H1 (cell line): ENCODE measurements around the gene TEX9. TPM values are rescaled to one million over a fixed set of nuclear protein-coding genes. Genes with fewer than 3 reads are reported as not detected.

Source experiments
- CTCF ChIA-PET: fragments of 300-600 bp; sonication (Branson Sonifier 250); formaldehyde crosslinking; loops from one replicate; lab custom pipeline; 2021; ENCODE audit not compliant: partially characterized antibody; lab: Charles Lee
- POLR2A ChIA-PET: fragments of 300-600 bp; sonication (Branson Sonifier 250); formaldehyde crosslinking; loops from one replicate; lab custom pipeline; 2021; ENCODE audit warnings: inconsistent platforms; ENCODE audit not compliant: partially characterized antibody; lab: Charles Lee
- DNase-seq, 2 experiments: peaks; one replicate each; pipeline versions ENCODE4 v3.0.0 to v3.0.0-alpha.2; 2010 to 2022; ENCODE audit warnings: low spot score in 2 of 2, low read depth in 1 of 2, mixed read lengths in 1 of 2
- FAIRE-seq: peaks from 2 replicates; lab custom pipeline; 2011; peaks lifted over from hg19 to GRCh38; lab: Jason Lieb, UNC
- H2AFZ ChIP-seq: 2 replicates; pipeline ENCODE4 v1.8.1; 2012; ENCODE audit warnings: low read length, inconsistent platforms
- H2AK5ac ChIP-seq: 2 replicates; pipeline ENCODE4 v1.6.1; 2013; ENCODE audit warnings: low read depth, low read length
- H2BK120ac ChIP-seq: replicated peaks from 2 replicates; pipeline ENCODE3; 2013; ENCODE audit warnings: low read depth, low read length, inconsistent platforms
- H2BK12ac ChIP-seq: 2 replicates; pipeline ENCODE4 v1.6.1; 2013; ENCODE audit warnings: low read depth, low read length
- H2BK15ac ChIP-seq: 2 replicates; pipeline ENCODE4 v1.6.1; 2013; ENCODE audit warnings: low read length
- H2BK20ac ChIP-seq: 2 replicates; pipeline ENCODE4 v1.6.1; 2013; ENCODE audit warnings: low read length
- H2BK5ac ChIP-seq: 2 replicates; pipeline ENCODE4 v1.6.1; 2013; ENCODE audit warnings: low read depth, low read length
- H3K14ac ChIP-seq: 2 replicates; pipeline ENCODE4 v1.6.1; 2013; ENCODE audit warnings: inconsistent platforms; ENCODE audit not compliant: insufficient read length
- H3K18ac ChIP-seq: 2 replicates; pipeline ENCODE4 v1.6.1; 2013; ENCODE audit warnings: low read length; ENCODE audit errors: extremely low read depth
- H3K23ac ChIP-seq: 2 replicates; pipeline ENCODE4 v1.6.1; 2013; ENCODE audit warnings: inconsistent platforms; ENCODE audit not compliant: insufficient read length
- H3K23me2 ChIP-seq: 2 replicates; pipeline ENCODE4 v1.6.1; 2013; ENCODE audit warnings: low read depth, low read length
- H3K27ac ChIP-seq: 2 replicates; pipeline ENCODE4 v1.6.1; 2011; ENCODE audit warnings: low read depth, low read length, inconsistent platforms
- H3K27me3 ChIP-seq, 4 experiments: replicated peaks in 1 of 4; 1 replicate in 1 of 4; 2 replicates in 3 of 4; pipeline versions ENCODE4 v1.6.1 to v1.8.1; 2011 to 2013; ENCODE audit warnings: low read length in 3 of 4, mild to moderate bottlenecking in 3 of 4, inconsistent platforms in 2 of 4, mixed read lengths in 2 of 4, moderate library complexity in 1 of 4; ENCODE audit not compliant: control insufficient read depth in 3 of 4, insufficient read depth in 3 of 4; ENCODE audit errors: extremely low read depth in 1 of 4
- H3K36me3 ChIP-seq, 4 experiments: 2 replicates each; pipeline versions ENCODE4 v1.6.1 to v1.8.1; 2011 to 2013; ENCODE audit warnings: mild to moderate bottlenecking in 4 of 4, low read length in 3 of 4, moderate library complexity in 2 of 4, control low read depth in 1 of 4, inconsistent platforms in 1 of 4; ENCODE audit not compliant: insufficient read depth in 4 of 4, control insufficient read depth in 2 of 4
- H3K4ac ChIP-seq: replicated peaks from 2 replicates; pipeline ENCODE3; 2013; ENCODE audit warnings: low read length, low read depth, mixed read lengths, inconsistent platforms; ENCODE audit not compliant: insufficient read length
- H3K4me1 ChIP-seq, 4 experiments: replicated peaks in 1 of 4; 1 replicate in 1 of 4; 2 replicates in 3 of 4; pipeline versions ENCODE4 v1.6.1 to v1.8.1; 2011 to 2013; ENCODE audit warnings: low read length in 3 of 4, inconsistent platforms in 2 of 4, mixed read lengths in 1 of 4; ENCODE audit not compliant: insufficient read depth in 4 of 4, control insufficient read depth in 3 of 4
- H3K4me2 ChIP-seq, 2 experiments: 2 replicates each; pipeline versions ENCODE4 v1.6.1 to v1.8.1; 2011 to 2013; ENCODE audit warnings: low read depth in 2 of 2, low read length in 2 of 2, control low read depth in 1 of 2, inconsistent platforms in 1 of 2, mild to moderate bottlenecking in 1 of 2; ENCODE audit not compliant: insufficient read depth in 1 of 2
- H3K4me3 ChIP-seq, 4 experiments: fragments of 200-600, 300-600 bp in 1 of 4; sonication (generic), shearing (Covaris generic), sonication (Bioruptor Twin) in 1 of 4; 2 replicates each; pipeline versions ENCODE4 v1.5.1 to v1.8.1; 2011 to 2016; ENCODE audit warnings: low read length in 4 of 4, low read depth in 3 of 4, control low read depth in 2 of 4, inconsistent platforms in 2 of 4, mild to moderate bottlenecking in 2 of 4, mixed read lengths in 1 of 4, moderate library complexity in 1 of 4; ENCODE audit not compliant: insufficient read depth in 2 of 4; ENCODE audit errors: extremely low read depth in 1 of 4
- H3K56ac ChIP-seq: replicated peaks from 2 replicates; pipeline ENCODE3; 2013; ENCODE audit warnings: low read depth, mild to moderate bottlenecking, mixed read lengths, low read length, inconsistent platforms; ENCODE audit not compliant: insufficient read length
- H3K79me1 ChIP-seq: 2 replicates; pipeline ENCODE4 v1.6.1; 2013; ENCODE audit warnings: low read depth, low read length, control low read depth
- H3K79me2 ChIP-seq, 2 experiments: 2 replicates each; pipeline versions ENCODE4 v1.6.1 to v1.8.1; 2012 to 2013; ENCODE audit warnings: low read length in 2 of 2, mild to moderate bottlenecking in 2 of 2, inconsistent platforms in 1 of 2; ENCODE audit not compliant: insufficient read depth in 2 of 2, control insufficient read depth in 1 of 2
- H3K9ac ChIP-seq, 4 experiments: replicated peaks in 1 of 4; 1 replicate in 1 of 4; 2 replicates in 3 of 4; pipeline versions ENCODE4 v1.6.1 to v1.8.1; 2011 to 2013; ENCODE audit warnings: low read depth in 3 of 4, low read length in 3 of 4, control low read depth in 2 of 4, mild to moderate bottlenecking in 2 of 4, moderate library complexity in 2 of 4, inconsistent platforms in 1 of 4; ENCODE audit errors: extremely low read depth in 1 of 4
- H3K9me3 ChIP-seq, 2 experiments: 2 replicates each; pipeline versions ENCODE4 v1.6.1 to v1.8.1; 2012 to 2013; ENCODE audit warnings: mild to moderate bottlenecking in 2 of 2, moderate library complexity in 2 of 2, control low read depth in 1 of 2, inconsistent platforms in 1 of 2, low read depth in 1 of 2, low read length in 1 of 2, mixed read lengths in 1 of 2; ENCODE audit not compliant: insufficient read depth in 2 of 2
- H4K20me1 ChIP-seq, 2 experiments: replicated peaks in 1 of 2; 2 replicates each; pipeline versions ENCODE3 to v1.8.1; 2011 to 2013; ENCODE audit warnings: inconsistent platforms in 2 of 2, low read length in 2 of 2, mild to moderate bottlenecking in 1 of 2; ENCODE audit not compliant: insufficient read depth in 2 of 2, control insufficient read depth in 1 of 2
- H4K5ac ChIP-seq: 2 replicates; pipeline ENCODE4 v1.6.1; 2013; ENCODE audit warnings: low read length, low read depth, mixed read lengths, inconsistent platforms; ENCODE audit not compliant: insufficient read length
- H4K8ac ChIP-seq: 2 replicates; pipeline ENCODE4 v1.8.0; 2013; ENCODE audit warnings: mild to moderate bottlenecking, moderate library complexity, low read length, inconsistent platforms; ENCODE audit not compliant: insufficient read depth; ENCODE audit errors: extremely low read depth
- H4K91ac ChIP-seq: replicated peaks from 2 replicates; pipeline ENCODE3; 2013; ENCODE audit warnings: low read length, mixed read lengths, inconsistent platforms; ENCODE audit not compliant: insufficient read length
- BCL11A ChIP-seq, 2 experiments: IDR thresholded peaks; one replicate each; pipeline ENCODE4 v1.6.1; 2011; ENCODE audit warnings: low read depth in 2 of 2, low read length in 2 of 2, mild to moderate bottlenecking in 2 of 2
- CHD1 ChIP-seq: IDR thresholded peaks from 2 replicates; pipeline ENCODE4 v1.6.1; 2012; ENCODE audit warnings: low read depth, low read length, improper control_type of control experiment
- HDAC2 ChIP-seq, 2 experiments: fragments of 300-600 bp in 1 of 2; sonication (generic) in 1 of 2; IDR thresholded peaks; 2 replicates each; pipeline ENCODE4 v1.6.1; 2011 to 2012; ENCODE audit warnings: low read depth in 2 of 2, low read length in 2 of 2, mild to moderate bottlenecking in 2 of 2, moderate library complexity in 2 of 2, borderline replicate concordance in 1 of 2, inconsistent platforms in 1 of 2
- PHF8 ChIP-seq: fragments of 200-600 bp; sonication (generic); conservative IDR thresholded peaks from 2 replicates; pipeline ENCODE4 v1.7.1; 2012; ENCODE audit warnings: low read depth, mild to moderate bottlenecking, inconsistent platforms, low read length, moderate library complexity
- POU5F1 ChIP-seq: IDR thresholded peaks from 2 replicates; pipeline ENCODE4 v1.6.1; 2011; ENCODE audit warnings: low read depth, mild to moderate bottlenecking, low read length, moderate library complexity
- RNF2 ChIP-seq: fragments of 200-900, 300-1000 bp; sonication (generic); IDR thresholded peaks from 2 replicates; pipeline ENCODE4 v1.7.1; 2016; ENCODE audit warnings: borderline replicate concordance, low read depth, mild to moderate bottlenecking, antibody characterized with exemption, low read length; ENCODE audit not compliant: poor library complexity, severe bottlenecking; ENCODE audit errors: missing control alignments
- RXRA ChIP-seq: IDR thresholded peaks from 2 replicates; pipeline ENCODE4 v1.6.1; 2011; ENCODE audit warnings: low read depth, mild to moderate bottlenecking, low read length, moderate library complexity; ENCODE audit not compliant: insufficient read depth
- SIRT6 ChIP-seq: IDR thresholded peaks from one replicate; pipeline ENCODE4 v1.7.1; 2012; ENCODE audit warnings: low read length, inconsistent platforms
- SP4 ChIP-seq: IDR thresholded peaks from 2 replicates; pipeline ENCODE4 v1.6.1; 2012; ENCODE audit warnings: low read length, inconsistent platforms
- SRF ChIP-seq: IDR thresholded peaks from 2 replicates; pipeline ENCODE4 v1.6.1; 2011; ENCODE audit warnings: mild to moderate bottlenecking, low read depth, low read length, moderate library complexity
- TAF1 ChIP-seq: IDR thresholded peaks from 2 replicates; pipeline ENCODE4 v1.6.1; 2011; ENCODE audit warnings: mild to moderate bottlenecking, low read depth, low read length
- YY1 ChIP-seq: IDR thresholded peaks from 2 replicates; pipeline ENCODE4 v1.6.1; 2011; ENCODE audit warnings: low read depth, mild to moderate bottlenecking, low read length
- WGBS, 2 experiments: shearing (Covaris generic) in 1 of 2; methylation state at CpG; one replicate each; pipeline versions ENCODE4 v1.1.6 to v1.1.7; 2013 to 2015; ENCODE audit warnings: low lambda C conversion rate in 2 of 2, mixed read lengths in 2 of 2, inconsistent platforms in 1 of 2, low coverage in 1 of 2, missing lambda C conversion rate in 1 of 2; ENCODE audit not compliant: insufficient replicate concordance in 2 of 2, insufficient coverage in 1 of 2, insufficient read length in 1 of 2; ENCODE audit errors: extremely low coverage in 1 of 2, missing lambda C conversion rate in 1 of 2; 5-methylcytosine and 5-hydroxymethylcytosine counted together
- polyA plus RNA-seq, 7 experiments: library from polyadenylated mRNA; depleted of rRNA in 3 of 7; stranded (reverse) in 5 of 7; unstranded in 2 of 7; fragments of >200 nt in 5 of 7; fragments of 200-250 nt in 2 of 7; gene quantifications; 1 replicate in 5 of 7; 2 replicates in 1 of 7; 4 replicates in 1 of 7; pipeline versions ENCODE4 v1.2.1 to v1.2.3, GENCODE V29; 2011 to 2013; ENCODE audit warnings: missing spikeins in 2 of 7, mixed read lengths in 2 of 7
- total RNA-seq: library from RNA; stranded (reverse); fragmentation: NEBNext Ultra II Directional; extraction: Animal tissue kit (Norgen Biotek cat#: 25700); gene quantifications from 2 replicates; pipeline ENCODE4 v1.2.1, GENCODE V29; 2021
- TF ChIP-seq, protein P1 (sequence below): IDR thresholded peaks from 2 replicates; pipeline ENCODE4 v1.6.1; 2012; ENCODE audit warnings: inconsistent platforms

Gene TEX9
- total and polyA plus RNA-seq, 2 of the 8 experiments (the other 6 are each of a cell fraction or from before 2014, with no cell fraction given), result 3.4 to 12.3 TPM

- H2BK5ac ChIP-seq, result no peak overlapping the region
- H3K27me3 ChIP-seq, result no peaks in the 10 kb centered on the region
- no peak overlapping the region for H4K8ac ChIP-seq
- no peak overlapping the region for H3K27ac ChIP-seq
- no peak overlapping the region for H3K4ac ChIP-seq
- H2BK15ac ChIP-seq, result no peak overlapping the region
- WGBS, 2 experiments, result 90% methylated on average over 2 of the region's 2 CpGs; no CpG with 5 or more reads in 1 of the 2 experiments
- no peaks in the 10 kb centered on the region for H4K20me1 ChIP-seq
- no peak overlapping the region for H2BK20ac ChIP-seq
- no peaks in the 10 kb centered on the region for H3K23me2 ChIP-seq
- no peak overlapping the region for H3K14ac ChIP-seq
- no peak overlapping the region for H2AFZ ChIP-seq
- H3K79me2 ChIP-seq, result no peaks in the 10 kb centered on the region
- no peak for FAIRE-seq
- no peak overlapping the region for H3K18ac ChIP-seq
- no peak overlapping the region for H3K56ac ChIP-seq
- no peak overlapping the region for H3K4me3 ChIP-seq
- DNase-seq, result no peak
- 0 out of 4 replicates have a peak, but pooled peaks cover 0 to 2% of the 10 kb centered on the region in 2 experiments for H3K9me3 ChIP-seq
- POLR2A ChIA-PET, result interaction anchor here (0.9 kb wide), 1 partner anchor 21 kb away, joined by 4 read pairs; no protein-coding TSS in a partner anchor
- H2AK5ac ChIP-seq, result no peak overlapping the region
- H3K4me1 ChIP-seq, result no peaks in the 10 kb centered on the region
- H3K79me1 ChIP-seq, result no peaks in the 10 kb centered on the region
- no peak overlapping the region for H4K91ac ChIP-seq
- no peak overlapping the region for H2BK12ac ChIP-seq
- no peak overlapping the region for H3K4me2 ChIP-seq
- H4K5ac ChIP-seq, result no peak overlapping the region
- H2BK120ac ChIP-seq, result no peak overlapping the region
- no peak overlapping the region for H3K23ac ChIP-seq
- no peak overlapping the region for H3K9ac ChIP-seq
- H3K36me3 ChIP-seq, result no peaks in the 10 kb centered on the region
- CTCF ChIA-PET, result no interaction called here
- TF ChIP-seq CHD1 (no peak), BCL11A (IDR thresholded peaks at IDR 0.05; ENCODE audit: low read depth in 2 of 2, low read length in 2 of 2) (no peak), SP4 (no peak), TAF1 (no peak), RNF2 (no peak), PHF8 (no peak), SIRT6 (no peak), POU5F1 (no peak), RXRA (no peak), HDAC2 (IDR thresholded peaks at IDR 0.05; ENCODE audit: borderline replicate concordance in 1 of 2, low read depth in 2 of 2, low read length in 2 of 2) (no peak), YY1 (no peak), SRF (no peak)
- TF ChIP-seq, protein P1, sequence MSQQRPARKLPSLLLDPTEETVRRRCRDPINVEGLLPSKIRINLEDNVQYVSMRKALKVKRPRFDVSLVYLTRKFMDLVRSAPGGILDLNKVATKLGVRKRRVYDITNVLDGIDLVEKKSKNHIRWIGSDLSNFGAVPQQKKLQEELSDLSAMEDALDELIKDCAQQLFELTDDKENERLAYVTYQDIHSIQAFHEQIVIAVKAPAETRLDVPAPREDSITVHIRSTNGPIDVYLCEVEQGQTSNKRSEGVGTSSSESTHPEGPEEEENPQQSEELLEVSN, result no peak
Observed at GRCh38 chr15:56337084-56337725, 28.0 kb upstream of the TEX9 start.
